GM18867 (cell line): ENCODE results near the gene C1QL1.

Experiments used
- ATAC-seq: cut with Tn5 transposase; IDR thresholded peaks from one replicate; pipeline ENCODE4 v1.9.1; 2021; ENCODE audit warnings: mild to moderate bottlenecking, moderate library complexity; ENCODE audit not compliant: unreplicated experiment

The C1QL1 gene

DNA sequence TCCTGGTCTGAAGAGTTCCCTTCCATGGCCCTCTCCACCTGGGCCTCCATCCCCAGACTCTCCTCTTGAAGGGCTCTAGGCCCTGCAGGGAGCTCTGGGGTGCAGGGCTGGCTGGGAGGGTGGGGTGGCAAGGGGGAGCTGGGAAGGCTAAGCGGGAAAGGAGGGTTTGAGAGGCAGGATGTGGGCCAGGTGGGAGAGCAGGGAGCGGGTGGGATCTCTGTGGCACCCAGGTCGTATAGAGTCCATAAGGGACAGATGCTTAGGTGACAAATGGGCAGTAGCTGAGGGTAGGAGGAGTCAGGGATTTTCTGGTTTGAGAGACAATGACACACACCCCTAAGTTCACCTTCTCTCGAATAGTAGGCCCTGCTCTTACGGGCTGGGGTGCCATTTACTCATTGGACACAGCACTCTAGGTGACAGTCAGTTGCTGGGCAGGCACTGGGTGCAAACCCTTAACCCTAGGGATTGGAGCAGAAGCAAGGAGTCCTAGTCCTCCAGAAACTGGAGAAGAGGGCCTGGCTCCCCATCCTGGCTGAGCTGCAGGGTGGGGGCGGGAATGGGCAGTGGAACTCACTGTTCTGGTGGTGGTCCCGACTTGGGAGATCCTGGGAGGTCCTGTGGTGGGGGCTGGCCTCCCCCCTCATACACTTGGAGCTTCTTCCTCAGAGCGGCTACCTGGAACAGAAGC, 35.9 kb downstream of the C1QL1 start:
- ATAC-seq = no peak

- ATAC-seq = no peak
Measured at GRCh38 chr17:44931376-44931775, 36.7 kb downstream of the C1QL1 start.

DNA sequence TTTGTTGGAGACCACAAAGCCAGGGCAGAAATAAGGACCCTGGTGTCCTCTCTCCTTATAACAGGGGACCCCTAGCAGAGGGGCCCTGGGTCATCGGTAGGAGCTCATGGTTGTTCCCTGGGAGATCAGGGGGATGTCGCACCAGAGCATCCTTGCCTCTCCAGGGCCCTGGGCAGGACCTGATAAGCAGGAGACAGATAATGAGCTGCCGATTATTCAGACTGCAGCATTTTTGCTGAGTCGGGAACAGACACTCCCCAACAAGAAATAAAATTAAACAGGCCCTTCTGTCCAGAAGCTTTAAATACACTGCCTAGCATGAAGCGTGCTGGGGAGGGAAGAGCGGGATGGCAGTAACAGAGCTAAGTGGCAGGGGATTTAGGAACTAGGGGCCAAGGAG, 37.4 kb downstream of the C1QL1 start:
- no peak for ATAC-seq

DNA sequence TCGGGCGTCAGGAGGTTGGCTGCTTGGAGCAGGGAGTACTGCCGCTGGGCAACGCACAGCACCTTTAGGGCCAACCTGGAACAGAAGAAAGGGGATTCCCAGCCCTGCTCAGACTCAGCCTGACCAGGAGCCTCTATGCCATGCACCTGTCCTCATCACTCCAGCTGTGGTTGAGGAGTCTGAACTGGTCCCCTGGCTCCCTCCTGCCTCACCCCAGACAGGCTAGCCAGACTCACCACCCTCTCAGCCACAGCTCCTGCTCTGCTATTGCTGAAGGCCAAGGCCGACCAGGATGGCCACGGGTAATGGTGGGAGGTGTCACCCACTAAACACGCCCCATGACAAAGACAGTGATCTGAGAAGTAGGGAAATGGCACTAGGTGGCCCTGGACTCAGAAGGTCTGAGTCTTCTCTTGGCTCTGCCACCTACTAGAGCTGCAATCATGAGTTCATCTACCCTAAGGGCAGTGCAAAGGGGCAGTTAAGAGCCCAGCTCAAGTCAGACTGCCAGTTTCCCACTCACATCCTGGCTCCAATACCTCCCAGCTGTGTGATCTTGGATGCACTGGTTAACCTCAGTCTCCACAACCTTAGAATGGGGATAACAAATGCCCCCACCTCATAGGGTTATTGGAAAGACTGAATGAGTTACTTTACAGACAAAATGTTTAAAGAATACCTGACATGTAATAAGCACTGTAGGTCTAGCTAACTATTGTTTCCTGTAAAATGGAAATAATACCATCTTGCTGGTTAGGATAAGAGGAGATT, 39.0 kb downstream of the C1QL1 start:
- ATAC-seq = no peak

DNA sequence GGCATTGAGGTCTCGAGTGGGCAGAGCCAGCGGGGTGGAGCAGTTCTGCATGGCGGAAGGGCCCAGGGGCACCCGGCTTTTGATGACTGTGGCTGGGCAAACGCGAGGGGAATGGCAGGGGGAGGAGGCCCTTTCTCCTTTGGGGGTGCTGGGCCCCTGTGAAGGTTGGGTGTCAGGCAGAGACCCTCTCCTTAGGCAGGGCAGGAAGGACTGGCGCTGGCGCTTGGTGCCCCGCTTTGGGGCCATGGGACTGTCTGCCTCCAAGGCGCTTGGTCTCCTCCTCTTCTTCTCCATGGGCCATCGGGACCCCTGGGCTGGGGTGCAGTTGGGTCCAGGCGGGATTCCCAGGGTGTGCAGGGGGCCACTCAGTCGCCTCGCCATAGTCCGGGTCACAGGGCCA, 40.0 kb downstream of the C1QL1 start:
- ATAC-seq = no peak

DNA sequence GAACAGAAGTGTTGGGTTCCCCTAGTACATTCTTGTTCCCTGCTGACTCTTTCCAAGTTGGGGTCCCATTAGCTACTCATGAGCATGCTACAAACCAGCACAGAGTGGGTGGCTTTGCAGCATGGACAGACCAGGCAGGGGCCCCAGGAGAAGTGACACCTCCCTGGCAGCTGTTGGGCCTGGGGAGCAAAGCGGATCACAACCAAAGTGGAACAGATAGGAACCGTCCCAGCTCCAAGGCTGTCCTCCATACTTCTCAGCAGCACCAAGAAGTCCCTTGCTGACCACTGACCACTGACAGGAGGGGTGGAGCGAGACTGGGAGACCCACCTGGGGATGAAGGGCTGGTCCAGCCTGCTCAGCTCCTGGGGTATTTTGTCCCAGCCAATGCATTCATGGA, 40.4 kb downstream of the C1QL1 start:
- ATAC-seq = no peak

DNA sequence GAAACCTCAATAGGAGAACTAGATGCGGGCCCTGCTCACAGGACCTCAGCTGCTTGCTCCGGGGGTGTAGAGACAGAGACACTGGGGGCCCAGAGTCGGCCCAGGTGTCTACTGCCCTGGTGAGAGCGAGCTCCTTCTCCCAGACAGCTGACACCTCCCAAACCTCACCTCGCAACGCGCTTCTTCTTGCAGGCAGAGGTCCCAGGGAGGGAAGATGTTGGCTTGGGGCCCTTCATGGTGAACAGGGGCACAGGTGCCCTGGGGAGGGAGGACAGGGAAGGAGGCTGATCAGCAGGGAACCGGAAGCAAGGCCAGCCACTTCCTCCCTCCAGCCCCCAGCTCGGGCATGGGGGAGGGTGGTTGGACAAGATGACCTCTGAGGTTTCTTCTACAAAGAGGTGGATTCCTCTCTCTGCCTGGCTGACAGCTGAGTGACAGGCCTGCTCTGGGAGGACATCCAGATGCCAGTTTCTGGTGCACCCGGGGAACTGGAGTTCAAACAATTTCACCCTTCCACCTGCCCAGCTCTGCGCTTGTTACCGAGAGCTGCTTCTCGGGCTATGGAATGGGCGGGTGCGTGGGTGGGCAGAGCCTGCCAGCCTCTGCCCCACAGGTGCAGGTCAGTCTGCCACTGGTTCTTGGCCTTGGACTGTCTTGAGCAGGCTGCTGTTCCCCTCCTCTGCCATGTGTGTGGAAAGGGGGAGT, 41.1 kb downstream of the C1QL1 start:
- no peak for ATAC-seq

DNA sequence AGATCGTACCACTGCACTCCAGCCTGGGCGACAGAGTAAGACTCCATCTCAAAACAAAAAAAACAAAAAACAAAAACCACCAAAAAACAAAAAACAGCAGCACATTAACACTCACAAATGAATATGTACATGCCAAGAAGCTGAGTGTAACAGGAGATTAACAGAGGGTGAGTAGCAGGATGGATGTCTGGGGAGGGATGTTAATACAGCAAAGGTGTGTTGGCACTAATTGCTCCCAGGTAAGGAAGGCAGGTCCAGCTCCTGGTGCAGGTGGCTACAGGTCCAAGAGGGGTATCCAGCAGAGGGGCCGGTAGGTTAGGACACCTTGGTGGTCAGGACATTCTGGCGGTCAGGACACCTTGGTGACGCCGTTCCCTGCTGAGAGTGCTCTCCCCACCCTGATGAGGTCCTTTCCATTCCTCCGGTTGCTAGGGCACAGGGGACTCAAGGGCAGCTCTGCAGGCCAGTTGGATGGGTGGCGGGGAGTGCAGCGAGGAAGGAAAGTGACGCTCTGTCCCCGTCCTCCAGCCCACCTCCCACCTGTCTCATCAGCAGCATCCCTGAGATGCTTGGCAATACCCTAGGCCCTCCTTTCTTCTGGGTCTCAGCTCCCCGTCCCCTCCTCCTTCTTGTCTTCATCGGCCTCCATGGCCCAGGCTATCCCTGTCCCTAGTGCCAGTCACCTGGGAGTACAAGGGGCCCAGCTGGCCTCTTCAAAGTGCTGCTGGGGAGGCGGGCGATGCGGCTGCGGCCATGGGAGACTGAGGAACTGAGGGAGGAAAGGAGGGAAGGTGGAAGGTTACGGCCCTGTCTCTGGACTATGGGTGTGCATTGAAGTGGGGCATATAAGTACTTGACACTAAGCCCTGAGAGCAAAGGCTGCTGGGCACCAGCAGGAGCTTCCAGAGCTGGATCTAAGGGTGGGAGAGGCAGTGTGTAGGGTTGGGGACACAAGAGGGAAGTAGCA, 42.1 kb downstream of the C1QL1 start:
- ATAC-seq = no peak

DNA sequence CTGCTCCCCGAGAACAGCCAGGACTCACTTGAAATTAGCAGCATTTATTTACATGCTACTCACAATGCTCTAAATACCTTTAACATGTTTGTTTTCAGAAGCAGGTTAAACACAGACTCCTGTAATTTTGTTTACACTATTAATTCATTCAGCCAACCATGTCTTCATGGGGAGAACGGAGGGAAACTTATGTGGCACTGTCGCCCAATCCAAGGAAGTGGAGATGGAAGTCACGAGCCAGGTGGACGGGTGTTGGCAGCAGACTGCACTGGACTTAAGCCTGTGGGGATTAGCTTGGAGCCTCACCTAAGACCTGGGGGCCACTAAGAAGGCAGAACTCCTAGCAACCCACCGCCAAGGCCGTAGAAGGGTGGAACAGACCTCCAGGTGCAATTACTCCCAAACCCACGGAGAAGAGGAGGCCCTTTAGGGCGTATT, 44.0 kb downstream of the C1QL1 start:
- no peak for ATAC-seq

DNA sequence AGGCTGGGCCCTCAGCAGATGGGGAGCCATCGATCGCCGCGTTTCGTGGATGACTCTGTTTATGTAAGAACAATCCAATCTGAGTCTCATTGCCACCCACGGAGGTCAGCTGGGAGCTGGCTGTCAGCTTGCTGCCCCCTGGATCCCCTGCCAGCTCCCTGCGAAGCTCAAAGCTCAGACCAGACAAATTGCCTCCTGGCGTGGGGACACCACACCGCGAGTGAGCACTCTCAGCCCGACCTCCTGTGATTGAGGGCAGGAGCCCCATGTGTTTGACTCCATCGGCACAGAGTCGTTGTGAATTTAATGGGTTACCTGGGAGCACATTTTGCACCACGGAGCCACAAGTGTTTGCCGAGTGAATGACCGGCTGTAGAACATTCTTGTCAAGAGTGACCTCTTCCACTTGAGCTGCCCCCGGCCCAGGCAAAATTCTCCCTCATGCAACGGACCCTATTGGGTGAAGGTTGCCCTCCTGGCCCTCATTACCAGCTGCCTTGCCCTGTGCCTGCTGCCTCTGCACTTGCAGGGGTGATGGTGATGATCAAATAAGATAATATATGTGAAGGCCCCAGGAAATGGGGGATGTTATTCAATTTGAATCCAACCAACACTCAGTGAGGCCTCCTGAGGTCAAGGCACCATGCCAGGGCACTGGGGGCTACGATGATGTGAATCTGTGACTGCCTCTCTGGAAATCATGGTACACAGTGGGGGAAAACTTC, 45.2 kb downstream of the C1QL1 start:
- no peak for ATAC-seq

DNA sequence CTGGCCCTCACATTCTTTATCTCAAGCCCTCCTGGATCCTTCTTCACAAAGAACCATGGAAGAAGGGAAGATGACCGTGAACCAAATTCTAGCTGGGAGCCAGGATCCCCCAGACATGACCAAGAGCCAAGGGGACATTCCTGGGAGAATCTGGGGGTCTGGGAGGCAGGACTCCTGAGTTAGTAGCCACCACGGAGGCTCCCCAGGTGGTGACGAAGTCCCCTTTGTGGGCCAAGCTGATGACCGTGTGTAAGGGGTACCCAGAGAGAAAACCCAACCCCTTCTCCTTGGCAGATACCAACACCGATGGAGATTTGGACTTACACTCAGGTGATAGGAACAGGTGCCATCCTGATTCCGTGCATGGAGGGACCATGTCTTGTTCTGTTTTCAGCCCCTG, 46.0 kb downstream of the C1QL1 start:
- no peak for ATAC-seq

GRCh38 chr17:44921122-44921882, 46.8 kb downstream of the C1QL1 start:
- no peak for ATAC-seq

GRCh38 chr17:44920565-44920940, 47.5 kb downstream of the C1QL1 start:
- no peak for ATAC-seq

GRCh38 chr17:44919885-44920564, 48.1 kb downstream of the C1QL1 start:
- no peak for ATAC-seq

DNA sequence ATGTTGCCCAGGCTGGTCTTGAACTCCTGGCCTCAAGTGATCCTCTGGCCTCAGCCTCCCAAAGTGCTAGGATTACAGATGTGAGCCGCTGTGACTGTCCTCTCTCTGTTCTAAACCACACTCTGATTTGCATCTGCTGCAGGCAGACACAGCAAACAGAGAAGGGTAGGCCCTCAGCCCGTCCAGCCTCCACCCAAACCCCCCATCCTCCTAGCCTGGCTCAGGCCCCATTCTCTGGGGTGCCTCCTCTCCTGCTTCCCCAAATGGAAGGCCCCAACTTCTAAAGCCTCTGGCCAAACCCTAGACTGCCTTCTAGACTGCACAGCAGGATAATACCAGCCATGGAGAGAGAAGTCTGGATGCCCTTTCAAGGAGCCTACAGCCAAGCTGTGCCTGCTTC, 48.7 kb downstream of the C1QL1 start:
- no peak for ATAC-seq

- no peak for ATAC-seq
Measured at GRCh38 chr17:44918006-44918405, 50.1 kb downstream of the C1QL1 start.

DNA sequence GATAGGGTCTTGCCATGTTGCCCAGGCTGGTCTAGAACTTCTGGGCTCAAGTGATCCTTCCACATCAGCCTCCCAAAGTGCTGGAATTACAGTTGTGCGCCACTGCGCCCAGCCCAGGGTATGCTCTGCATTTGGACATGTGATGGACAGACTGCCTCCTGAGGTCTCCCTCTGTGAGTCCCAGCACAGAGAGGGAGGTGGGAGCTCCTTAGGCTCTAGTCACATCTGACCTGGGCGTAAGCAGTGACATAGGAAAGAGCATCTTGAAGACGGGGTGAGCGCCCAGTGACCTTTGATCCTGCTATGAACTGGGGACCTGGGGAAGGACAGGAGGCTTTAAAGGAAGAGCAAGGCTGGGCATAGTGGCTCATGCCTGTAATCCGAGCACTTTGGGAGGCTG, 50.6 kb downstream of the C1QL1 start:
- no peak for ATAC-seq

- ATAC-seq = no peak
Measured at GRCh38 chr17:44916781-44917241, 51.3 kb downstream of the C1QL1 start.
